RWPE1 (cell line): ENCODE measurements around the gene ETV1.

Source experiments
- CTCF ChIA-PET: fragments of 350-600 bp; sonication (Branson Sonifier 250); formaldehyde crosslinking; extraction: SDS; loops from one replicate; lab custom pipeline; 2021; lab: Yijun Ruan, JAX
- POLR2A ChIA-PET: fragments of 400-600 bp; formaldehyde crosslinking; extraction: SDS; loops from one replicate; lab custom pipeline; 2020; ENCODE audit warnings: antibody characterized with exemption; ENCODE audit not compliant: low non-redundant PET; lab: Yijun Ruan, JAX
- DNase-seq: peaks from one replicate; pipeline ENCODE4 v3.0.0; 2012; ENCODE audit warnings: low spot score
- H3K27ac ChIP-seq: fragments of 450-650 bp; 2 replicates; pipeline ENCODE4 v1.5.1; 2017
- TF ChIP-seq, protein P1 (sequence below): fragments of 450-650 bp; conservative IDR thresholded peaks from 2 replicates; pipeline ENCODE4 v1.5.1; 2017; ENCODE audit warnings: low read depth, mild to moderate bottlenecking

Gene ETV1

DNA sequence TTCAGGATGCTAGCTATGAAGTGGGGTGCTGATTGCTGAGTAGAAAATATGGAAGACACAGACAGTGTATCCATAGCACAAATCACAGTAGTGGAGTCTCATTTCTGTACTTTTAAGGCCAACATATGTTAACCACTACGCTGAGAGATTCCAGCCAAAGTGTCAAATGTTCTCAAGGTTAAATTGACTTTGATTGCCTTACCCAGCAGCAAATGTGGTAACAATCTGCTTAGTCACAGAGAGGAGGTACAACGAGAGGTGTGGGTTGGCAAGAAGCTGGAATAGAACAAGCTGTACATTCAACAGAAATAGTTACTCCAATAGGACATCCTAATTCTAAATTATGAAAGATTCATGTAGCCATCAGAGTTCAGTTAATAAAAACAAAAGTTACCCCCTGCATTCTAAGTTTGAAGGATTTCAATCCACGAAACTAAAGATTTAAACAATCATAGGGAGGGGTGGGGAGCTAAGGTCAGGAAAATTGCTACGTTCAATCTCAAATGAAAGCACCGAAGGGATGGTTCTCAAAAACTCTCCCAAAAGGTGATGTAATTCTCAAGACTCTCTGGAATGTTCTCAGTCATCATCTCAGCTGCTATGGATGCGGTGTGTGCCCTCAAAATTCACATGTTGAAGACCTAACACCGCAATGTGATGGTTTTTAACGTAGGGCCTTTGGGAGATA is 137.0 kb downstream of the ETV1 start:
- ChIA-PET POLR2A (no interaction called here), CTCF (interaction anchor here (0.8 kb wide), 1 partner anchor 68 kb away, joined by 4 read pairs; no protein-coding TSS in a partner anchor)
- DNase-seq = no peak
- no peak overlapping the region for H3K27ac ChIP-seq
- TF ChIP-seq, protein P1, sequence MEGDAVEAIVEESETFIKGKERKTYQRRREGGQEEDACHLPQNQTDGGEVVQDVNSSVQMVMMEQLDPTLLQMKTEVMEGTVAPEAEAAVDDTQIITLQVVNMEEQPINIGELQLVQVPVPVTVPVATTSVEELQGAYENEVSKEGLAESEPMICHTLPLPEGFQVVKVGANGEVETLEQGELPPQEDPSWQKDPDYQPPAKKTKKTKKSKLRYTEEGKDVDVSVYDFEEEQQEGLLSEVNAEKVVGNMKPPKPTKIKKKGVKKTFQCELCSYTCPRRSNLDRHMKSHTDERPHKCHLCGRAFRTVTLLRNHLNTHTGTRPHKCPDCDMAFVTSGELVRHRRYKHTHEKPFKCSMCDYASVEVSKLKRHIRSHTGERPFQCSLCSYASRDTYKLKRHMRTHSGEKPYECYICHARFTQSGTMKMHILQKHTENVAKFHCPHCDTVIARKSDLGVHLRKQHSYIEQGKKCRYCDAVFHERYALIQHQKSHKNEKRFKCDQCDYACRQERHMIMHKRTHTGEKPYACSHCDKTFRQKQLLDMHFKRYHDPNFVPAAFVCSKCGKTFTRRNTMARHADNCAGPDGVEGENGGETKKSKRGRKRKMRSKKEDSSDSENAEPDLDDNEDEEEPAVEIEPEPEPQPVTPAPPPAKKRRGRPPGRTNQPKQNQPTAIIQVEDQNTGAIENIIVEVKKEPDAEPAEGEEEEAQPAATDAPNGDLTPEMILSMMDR = no peak

DNA sequence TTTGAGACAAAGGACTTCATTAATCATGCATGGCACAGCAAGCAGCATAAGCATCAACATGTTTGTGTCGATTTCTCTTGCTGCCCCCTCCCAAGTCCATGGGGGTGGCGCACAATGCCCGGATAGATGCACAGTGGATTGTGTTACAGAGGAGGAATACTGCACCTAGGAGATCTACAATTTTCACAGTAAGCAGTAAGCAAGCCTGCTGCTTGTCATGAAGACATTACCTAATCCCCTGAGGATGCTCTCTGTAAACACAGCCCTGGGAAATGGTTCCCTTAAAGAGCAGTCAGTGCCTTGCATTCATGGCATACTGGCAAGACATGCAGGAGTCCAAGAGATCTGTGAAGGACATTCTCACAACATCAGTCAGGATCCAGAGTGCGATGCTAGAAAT is 137.7 kb downstream of the ETV1 start:
- TF ChIP-seq, protein P1 = no peak
- ChIA-PET CTCF (interaction anchor here (0.8 kb wide), 1 partner anchor 67 kb away, joined by 4 read pairs; no protein-coding TSS in a partner anchor), POLR2A (no interaction called here)
- DNase-seq = no peak
- no peak overlapping the region for H3K27ac ChIP-seq

DNA sequence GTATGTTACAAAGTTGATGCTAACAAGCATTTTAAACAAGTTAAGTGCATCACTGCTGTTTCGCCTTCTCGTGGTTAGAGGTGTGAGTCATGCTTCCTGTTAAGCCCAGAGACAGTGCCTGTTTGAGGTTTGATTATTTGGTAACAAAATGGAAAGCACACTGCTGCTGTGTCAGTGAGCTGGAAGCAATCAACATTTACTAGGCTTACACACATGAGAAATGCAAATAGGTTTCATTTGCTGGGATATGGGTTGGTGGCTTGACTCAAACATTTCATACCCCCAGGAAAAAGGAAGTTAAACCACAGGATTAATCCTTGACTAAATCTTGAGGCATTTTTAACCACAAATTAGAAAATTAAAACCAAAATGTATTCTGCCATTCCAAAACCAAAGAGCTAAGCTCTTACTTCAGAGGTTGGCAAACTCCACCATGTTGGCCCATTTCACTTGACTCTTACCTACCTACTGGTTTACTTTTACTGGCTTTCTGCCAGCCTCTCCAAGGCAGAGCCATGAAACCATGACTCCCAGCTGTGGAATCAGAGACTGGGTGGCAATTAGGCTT is 139.2 kb downstream of the ETV1 start:
- CTCF ChIA-PET = no interaction called here
- DNase-seq = peak; percentile 87

DNA sequence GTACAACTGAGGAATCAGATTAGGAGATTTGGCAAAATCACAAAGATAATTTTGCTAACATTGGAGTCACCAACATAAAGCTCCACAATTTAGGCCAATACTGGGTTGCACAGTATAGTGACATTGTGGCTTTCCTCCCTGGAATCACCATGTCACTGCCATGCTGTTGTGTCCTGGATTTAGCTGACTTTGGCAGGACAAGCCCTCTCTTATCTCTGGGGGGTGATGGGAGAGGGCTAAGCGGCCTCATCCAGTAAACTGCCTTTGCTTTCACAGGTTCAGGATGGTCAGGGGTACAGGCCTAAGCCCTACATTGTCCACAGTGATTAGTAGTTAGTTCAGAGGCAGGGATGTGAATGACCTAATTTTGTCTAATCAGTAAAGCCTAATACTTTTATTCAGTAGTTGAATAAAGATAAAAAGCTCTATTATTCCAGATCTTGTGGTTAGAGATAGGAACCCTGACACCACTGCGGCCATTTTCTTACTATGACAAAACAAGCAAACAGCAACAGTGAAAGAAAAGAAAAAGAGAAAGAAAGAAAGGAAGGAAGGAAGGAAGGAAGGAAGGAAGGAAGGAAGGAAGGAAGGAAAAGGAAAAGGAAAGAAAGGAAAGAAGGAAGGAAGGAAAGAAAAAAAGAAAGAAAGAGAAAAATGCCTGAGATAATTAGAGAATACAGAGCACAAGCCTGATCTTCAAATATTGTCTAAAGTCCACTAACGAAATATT is 140.1 kb downstream of the ETV1 start:
- DNase-seq = no peak
- ChIA-PET CTCF (interaction anchor here (0.5 to 0.6 kb wide), 2 partner anchors 737 to 1325 kb away, joined by 3 read pairs; no protein-coding TSS in a partner anchor), POLR2A (no interaction called here)
- TF ChIP-seq, protein P1 = no peak
- no peak overlapping the region for H3K27ac ChIP-seq

More for the DNA sequence above, 139.2 kb downstream of the ETV1 start:
- TF ChIP-seq, protein P1 = no peak
- H3K27ac ChIP-seq = no peak overlapping the region
- POLR2A ChIA-PET = no interaction called here

DNA sequence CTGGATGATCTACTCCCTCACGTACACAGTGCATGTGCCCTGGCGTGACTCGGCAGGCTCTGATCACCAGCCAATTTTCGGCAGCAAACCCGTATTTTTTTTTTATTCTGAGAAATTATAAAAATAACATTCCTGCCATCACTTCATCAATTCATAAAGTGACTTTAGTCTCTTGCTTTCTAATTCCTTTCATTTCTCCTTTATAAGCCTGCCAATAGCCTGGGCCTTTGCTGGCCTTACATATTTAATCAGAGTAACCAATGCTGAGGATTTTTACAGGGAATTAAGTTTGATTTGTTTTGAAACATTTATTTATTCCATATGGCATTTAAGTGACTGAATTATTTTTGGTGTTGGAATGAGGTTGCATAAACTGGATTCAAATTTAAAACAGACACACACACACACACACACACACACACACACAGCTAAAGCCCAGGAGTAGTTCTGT is 140.8 kb downstream of the ETV1 start:
- DNase-seq = no peak
- no peak overlapping the region for H3K27ac ChIP-seq
- ChIA-PET CTCF (interaction anchor here (0.5 kb wide), 1 partner anchor 1324 kb away, joined by 3 read pairs; no protein-coding TSS in a partner anchor), POLR2A (no interaction called here)
- TF ChIP-seq, protein P1 = no peak

DNA sequence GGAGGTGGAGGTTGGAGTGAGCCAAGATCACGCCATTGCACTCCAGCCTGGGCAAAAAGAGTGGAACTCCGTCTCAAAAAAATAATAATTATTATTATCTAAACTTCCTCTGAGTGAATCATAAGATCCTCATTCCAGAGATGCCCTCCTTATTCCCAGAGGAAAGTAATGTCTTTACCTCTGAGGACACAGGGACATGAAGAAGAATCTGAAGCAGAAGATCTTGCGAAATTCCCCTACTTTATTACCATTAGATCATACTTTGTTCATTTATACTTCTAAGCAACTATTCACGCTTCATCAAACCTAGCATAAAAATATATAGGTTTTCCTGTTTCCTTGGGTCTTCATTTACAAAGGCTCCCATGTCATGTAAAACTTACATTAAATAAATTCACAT is 143.1 kb downstream of the ETV1 start:
- no peak overlapping the region for H3K27ac ChIP-seq
- POLR2A ChIA-PET = no interaction called here
- CTCF ChIA-PET = no interaction called here
- TF ChIP-seq, protein P1 = no peak
- DNase-seq = no peak
